ENCODE results near the gene PCYT1B. TPM values are rescaled to one million over a fixed set of nuclear protein-coding genes. Genes with fewer than 3 reads are reported as not detected.

PCYT1B gene
- total RNA-seq, 1 experiment from 2014 or later = not detected

DNA sequence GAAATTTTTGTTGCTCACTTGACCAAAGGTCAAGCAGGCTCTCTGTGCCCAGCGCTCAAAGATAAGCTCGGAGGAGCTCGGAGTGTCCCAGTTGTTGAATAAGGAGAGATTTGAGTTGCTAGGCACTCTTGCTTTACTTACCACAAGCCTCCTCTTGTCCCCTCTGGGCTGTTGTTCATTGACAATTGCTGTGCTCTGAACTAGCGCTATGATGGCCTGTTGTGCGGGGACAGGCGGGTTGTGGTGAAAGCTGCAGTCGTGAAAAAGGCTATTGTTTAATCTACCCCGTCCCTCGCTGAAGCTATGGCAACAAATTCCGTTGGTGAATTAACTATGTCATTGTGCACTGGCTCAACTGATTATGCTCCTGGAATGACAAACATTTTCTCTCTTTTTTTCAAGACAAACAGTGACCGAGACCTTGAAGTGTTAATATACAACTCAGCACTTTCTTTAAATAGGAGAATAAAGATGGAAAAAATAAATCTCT is 25.6 kb upstream of the PCYT1B start:
- Histone ChIP-seq H4K20me1 (ENCODE audit: insufficient read depth) (no peaks in the 10 kb centered on the region), H3F3A (ENCODE audit: insufficient read depth, low read depth) (no peaks in the 10 kb centered on the region), H3K9me3 (ENCODE audit: insufficient read depth, low read depth) (no peaks in the 10 kb centered on the region), H3K4me2 (no peak overlapping the region), H3K27me3 (ENCODE audit: insufficient read depth, low read depth) (no peaks in the 10 kb centered on the region), H3K79me2 (ENCODE audit: low read depth) (no peaks in the 10 kb centered on the region), H3K4me1 (replicated peaks; ENCODE audit: insufficient read depth) (no peaks in the 10 kb centered on the region), H3K27ac (no peak overlapping the region), H3K36me3 (ENCODE audit: low read depth) (no peaks in the 10 kb centered on the region), H3K4me3 (no peak overlapping the region), H2AFZ (no peak overlapping the region), H3K9me2 (ENCODE audit: insufficient read depth) (no peaks in the 10 kb centered on the region)
- TF ChIP-seq, protein P1, sequence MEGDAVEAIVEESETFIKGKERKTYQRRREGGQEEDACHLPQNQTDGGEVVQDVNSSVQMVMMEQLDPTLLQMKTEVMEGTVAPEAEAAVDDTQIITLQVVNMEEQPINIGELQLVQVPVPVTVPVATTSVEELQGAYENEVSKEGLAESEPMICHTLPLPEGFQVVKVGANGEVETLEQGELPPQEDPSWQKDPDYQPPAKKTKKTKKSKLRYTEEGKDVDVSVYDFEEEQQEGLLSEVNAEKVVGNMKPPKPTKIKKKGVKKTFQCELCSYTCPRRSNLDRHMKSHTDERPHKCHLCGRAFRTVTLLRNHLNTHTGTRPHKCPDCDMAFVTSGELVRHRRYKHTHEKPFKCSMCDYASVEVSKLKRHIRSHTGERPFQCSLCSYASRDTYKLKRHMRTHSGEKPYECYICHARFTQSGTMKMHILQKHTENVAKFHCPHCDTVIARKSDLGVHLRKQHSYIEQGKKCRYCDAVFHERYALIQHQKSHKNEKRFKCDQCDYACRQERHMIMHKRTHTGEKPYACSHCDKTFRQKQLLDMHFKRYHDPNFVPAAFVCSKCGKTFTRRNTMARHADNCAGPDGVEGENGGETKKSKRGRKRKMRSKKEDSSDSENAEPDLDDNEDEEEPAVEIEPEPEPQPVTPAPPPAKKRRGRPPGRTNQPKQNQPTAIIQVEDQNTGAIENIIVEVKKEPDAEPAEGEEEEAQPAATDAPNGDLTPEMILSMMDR (conservative IDR thresholded peaks at IDR 0.05) = no peak
- no peak for TF ChIP-seq EZH2 (IDR thresholded peaks at IDR 0.05; ENCODE audit: low read depth)
- BruUV-seq (replicated peaks) = no TSS peak
- ChIA-PET CTCF (no interaction called here), POLR2A (ENCODE audit: unreplicated experiment) (no interaction called here)
- intact Hi-C loops (cut with micrococcal nuclease; ENCODE audit: unreplicated experiment) = no loop called here
- no peak for DNase-seq

DNA sequence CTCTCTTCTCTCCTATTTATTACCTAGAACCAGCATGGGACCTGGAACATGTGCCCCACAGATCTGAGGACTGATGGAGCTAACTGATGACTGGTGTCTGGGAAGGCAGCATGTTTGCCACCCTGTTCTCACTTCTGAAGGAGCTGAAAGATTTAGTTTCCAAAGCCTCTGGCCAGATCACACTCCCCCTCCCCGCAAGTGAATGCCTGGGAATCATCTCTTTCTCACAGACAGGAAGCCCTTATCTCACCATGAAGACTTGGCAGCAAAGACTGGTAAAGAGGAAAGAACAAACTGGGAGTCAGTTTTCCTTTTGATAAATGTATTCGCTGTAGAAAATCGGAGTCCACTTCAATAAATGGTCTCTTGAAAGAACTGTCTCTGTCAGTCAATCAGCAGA is 21.0 kb upstream of the PCYT1B start:
- CTCF ChIA-PET = no interaction called here

DNA sequence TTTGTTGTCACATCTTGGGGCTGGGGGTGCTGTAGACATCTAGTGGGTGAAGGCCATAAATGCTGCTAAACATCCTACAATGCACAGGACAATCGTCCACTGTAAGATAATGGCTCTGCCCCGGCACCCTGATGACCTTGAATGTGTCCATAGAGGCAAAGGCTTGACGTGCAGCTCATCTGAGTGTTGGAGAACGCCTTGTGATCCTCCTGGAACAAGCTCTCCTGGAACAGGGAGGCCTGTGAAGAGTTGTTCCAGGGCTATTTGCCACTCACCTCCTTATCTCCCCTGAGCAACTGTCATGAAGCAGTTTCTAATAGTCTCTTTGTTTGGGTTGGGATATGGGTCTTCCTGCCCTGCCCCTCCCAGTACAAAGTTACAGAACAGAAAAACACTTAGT is 15.2 kb upstream of the PCYT1B start:
- no peak for DNase-seq
- Histone ChIP-seq H2AFZ (no peak overlapping the region), H3K4me1 (replicated peaks; ENCODE audit: insufficient read depth) (no peaks in the 10 kb centered on the region), H3K4me3 (no peak overlapping the region), H3K36me3 (ENCODE audit: low read depth) (no peaks in the 10 kb centered on the region), H3K4me2 (no peak overlapping the region), H3K9me2 (ENCODE audit: insufficient read depth) (no peaks in the 10 kb centered on the region), H4K20me1 (ENCODE audit: insufficient read depth) (no peaks in the 10 kb centered on the region), H3F3A (ENCODE audit: insufficient read depth, low read depth) (no peaks in the 10 kb centered on the region), H3K9me3 (ENCODE audit: insufficient read depth, low read depth) (no peaks in the 10 kb centered on the region), H3K27ac (no peak overlapping the region), H3K27me3 (ENCODE audit: insufficient read depth, low read depth) (no peaks in the 10 kb centered on the region), H3K79me2 (ENCODE audit: low read depth) (no peaks in the 10 kb centered on the region)
- intact Hi-C loops (cut with micrococcal nuclease; ENCODE audit: unreplicated experiment) = no loop called here
- BruUV-seq (replicated peaks) = no TSS peak
- ChIA-PET POLR2A (ENCODE audit: unreplicated experiment) (no interaction called here), CTCF (no interaction called here)
- TF ChIP-seq, protein P1 (conservative IDR thresholded peaks at IDR 0.05) = no peak
- no peak for TF ChIP-seq EZH2 (IDR thresholded peaks at IDR 0.05; ENCODE audit: low read depth)

More for the DNA sequence above, 21.0 kb upstream of the PCYT1B start:
- intact Hi-C loops (cut with micrococcal nuclease; ENCODE audit: unreplicated experiment) = no loop called here
- no peak overlapping the region for H3K4me2 ChIP-seq
- TF ChIP-seq, protein P1 (conservative IDR thresholded peaks at IDR 0.05) = no peak
- TF ChIP-seq EZH2 (IDR thresholded peaks at IDR 0.05; ENCODE audit: low read depth) = no peak
- no peaks in the 10 kb centered on the region for H3K4me1 ChIP-seq (replicated peaks; ENCODE audit: insufficient read depth)
- H3F3A ChIP-seq (ENCODE audit: insufficient read depth, low read depth) = no peaks in the 10 kb centered on the region
- no peaks in the 10 kb centered on the region for H3K36me3 ChIP-seq (ENCODE audit: low read depth)
- H2AFZ ChIP-seq = no peak overlapping the region
- POLR2A ChIA-PET (ENCODE audit: unreplicated experiment) = no interaction called here
- no peaks in the 10 kb centered on the region for H3K27me3 ChIP-seq (ENCODE audit: insufficient read depth, low read depth)
- no TSS peak for BruUV-seq (replicated peaks)
- H3K27ac ChIP-seq = no peak overlapping the region
- H4K20me1 ChIP-seq (ENCODE audit: insufficient read depth) = no peaks in the 10 kb centered on the region
- no peaks in the 10 kb centered on the region for H3K9me2 ChIP-seq (ENCODE audit: insufficient read depth)
- H3K9me3 ChIP-seq (ENCODE audit: insufficient read depth, low read depth) = no peaks in the 10 kb centered on the region
- H3K79me2 ChIP-seq (ENCODE audit: low read depth) = no peaks in the 10 kb centered on the region
- no peak for DNase-seq
- no peak overlapping the region for H3K4me3 ChIP-seq

All from PC-9 (cell line).